Measurements from ENCODE around the gene SLIT3. TPM values are rescaled to one million over a fixed set of nuclear protein-coding genes. Genes with fewer than 3 reads are reported as not detected.

Gene SLIT3
- total and polyA plus RNA-seq, 2 experiments from 2014 or later: 0.59 to 0.71 TPM

DNA sequence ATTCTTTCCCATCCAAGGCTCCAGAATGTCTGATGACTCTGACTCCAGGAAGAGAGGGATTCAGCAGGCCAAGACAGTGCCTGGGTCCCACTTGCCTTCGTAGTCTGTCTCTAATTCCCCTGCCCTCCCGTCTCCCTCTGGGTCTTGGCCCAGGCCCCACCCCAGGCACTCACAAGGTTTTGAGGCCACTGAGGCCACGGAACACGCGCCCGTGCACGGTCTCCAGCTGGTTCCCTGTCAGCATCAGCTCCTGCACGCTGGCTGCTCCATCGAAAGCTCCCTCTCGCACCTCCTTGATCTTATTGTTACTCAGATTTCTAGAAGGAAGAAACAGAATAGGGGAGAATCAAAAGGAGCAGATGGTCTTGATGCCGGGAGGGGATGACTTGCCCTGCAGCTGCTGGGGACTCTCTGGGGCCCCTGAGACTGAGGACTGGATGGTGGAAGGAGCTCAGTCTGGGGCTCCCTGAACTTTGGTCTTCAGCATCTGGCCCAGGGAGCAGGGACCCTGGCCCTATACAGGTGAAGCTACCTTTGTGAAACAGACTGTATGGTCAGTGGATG is 547.2 kb downstream of the SLIT3 start:
- Mint-ChIP-seq H3K36me3 (ENCODE audit: low read depth) (no peaks in the 10 kb centered on the region), H3K4me1 (peaks cover 17% of the 10 kb centered on the region), H3K27ac (no peak overlapping the region), H3K4me3 (no peak overlapping the region), H3K27me3 (ENCODE audit: insufficient read depth, low read depth, poor library complexity) (peaks cover 8% of the 10 kb centered on the region), H3K9me3 (no peaks in the 10 kb centered on the region)
- H3K9me2 ChIP-seq (ENCODE audit: insufficient read depth): no peaks in the 10 kb centered on the region
- no peak overlapping the region for H3K27ac ChIP-seq (ENCODE audit: low read depth)
- H2AFZ ChIP-seq: no peak overlapping the region
- H3K79me2 ChIP-seq (replicated peaks; ENCODE audit: insufficient read depth): no peaks in the 10 kb centered on the region
- H3K36me3 ChIP-seq (ENCODE audit: insufficient read depth): no peaks in the 10 kb centered on the region
- no peak overlapping the region for H3K4me3 ChIP-seq
- no peaks in the 10 kb centered on the region for H3F3A ChIP-seq (replicated peaks; ENCODE audit: low read depth)
- TF ChIP-seq JUNB (IDR thresholded peaks at IDR 0.05; ENCODE audit: unreplicated experiment) (no peak), ZNF331 (CRISPR knock-in tag; IDR thresholded peaks at IDR 0.05; ENCODE audit: low read depth) (no peak), EZH2phosphoT487 (IDR thresholded peaks at IDR 0.05; ENCODE audit: unreplicated experiment) (no peak), STAT1 (IDR thresholded peaks at IDR 0.05; ENCODE audit: unreplicated experiment) (no peak), EZH2 (IDR thresholded peaks at IDR 0.05; ENCODE audit: low read depth, unreplicated experiment) (no peak), ZNF114 (CRISPR knock-in tag; IDR thresholded peaks at IDR 0.05) (no peak), CREB1 (CRISPR knock-in tag; IDR thresholded peaks at IDR 0.05; ENCODE audit: low read depth) (no peak), POLR2AphosphoS5 (IDR thresholded peaks at IDR 0.05; ENCODE audit: low read depth) (no peak), NANOG (IDR thresholded peaks at IDR 0.05; ENCODE audit: borderline replicate concordance) (no peak)
- TF ChIP-seq, protein P1, sequence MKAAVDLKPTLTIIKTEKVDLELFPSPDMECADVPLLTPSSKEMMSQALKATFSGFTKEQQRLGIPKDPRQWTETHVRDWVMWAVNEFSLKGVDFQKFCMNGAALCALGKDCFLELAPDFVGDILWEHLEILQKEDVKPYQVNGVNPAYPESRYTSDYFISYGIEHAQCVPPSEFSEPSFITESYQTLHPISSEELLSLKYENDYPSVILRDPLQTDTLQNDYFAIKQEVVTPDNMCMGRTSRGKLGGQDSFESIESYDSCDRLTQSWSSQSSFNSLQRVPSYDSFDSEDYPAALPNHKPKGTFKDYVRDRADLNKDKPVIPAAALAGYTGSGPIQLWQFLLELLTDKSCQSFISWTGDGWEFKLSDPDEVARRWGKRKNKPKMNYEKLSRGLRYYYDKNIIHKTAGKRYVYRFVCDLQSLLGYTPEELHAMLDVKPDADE (IDR thresholded peaks at IDR 0.05): no peak
- TF ChIP-seq, protein P2, sequence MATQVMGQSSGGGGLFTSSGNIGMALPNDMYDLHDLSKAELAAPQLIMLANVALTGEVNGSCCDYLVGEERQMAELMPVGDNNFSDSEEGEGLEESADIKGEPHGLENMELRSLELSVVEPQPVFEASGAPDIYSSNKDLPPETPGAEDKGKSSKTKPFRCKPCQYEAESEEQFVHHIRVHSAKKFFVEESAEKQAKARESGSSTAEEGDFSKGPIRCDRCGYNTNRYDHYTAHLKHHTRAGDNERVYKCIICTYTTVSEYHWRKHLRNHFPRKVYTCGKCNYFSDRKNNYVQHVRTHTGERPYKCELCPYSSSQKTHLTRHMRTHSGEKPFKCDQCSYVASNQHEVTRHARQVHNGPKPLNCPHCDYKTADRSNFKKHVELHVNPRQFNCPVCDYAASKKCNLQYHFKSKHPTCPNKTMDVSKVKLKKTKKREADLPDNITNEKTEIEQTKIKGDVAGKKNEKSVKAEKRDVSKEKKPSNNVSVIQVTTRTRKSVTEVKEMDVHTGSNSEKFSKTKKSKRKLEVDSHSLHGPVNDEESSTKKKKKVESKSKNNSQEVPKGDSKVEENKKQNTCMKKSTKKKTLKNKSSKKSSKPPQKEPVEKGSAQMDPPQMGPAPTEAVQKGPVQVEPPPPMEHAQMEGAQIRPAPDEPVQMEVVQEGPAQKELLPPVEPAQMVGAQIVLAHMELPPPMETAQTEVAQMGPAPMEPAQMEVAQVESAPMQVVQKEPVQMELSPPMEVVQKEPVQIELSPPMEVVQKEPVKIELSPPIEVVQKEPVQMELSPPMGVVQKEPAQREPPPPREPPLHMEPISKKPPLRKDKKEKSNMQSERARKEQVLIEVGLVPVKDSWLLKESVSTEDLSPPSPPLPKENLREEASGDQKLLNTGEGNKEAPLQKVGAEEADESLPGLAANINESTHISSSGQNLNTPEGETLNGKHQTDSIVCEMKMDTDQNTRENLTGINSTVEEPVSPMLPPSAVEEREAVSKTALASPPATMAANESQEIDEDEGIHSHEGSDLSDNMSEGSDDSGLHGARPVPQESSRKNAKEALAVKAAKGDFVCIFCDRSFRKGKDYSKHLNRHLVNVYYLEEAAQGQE (IDR thresholded peaks at IDR 0.05; ENCODE audit: unreplicated experiment): no peak
- TF ChIP-seq, protein P3, sequence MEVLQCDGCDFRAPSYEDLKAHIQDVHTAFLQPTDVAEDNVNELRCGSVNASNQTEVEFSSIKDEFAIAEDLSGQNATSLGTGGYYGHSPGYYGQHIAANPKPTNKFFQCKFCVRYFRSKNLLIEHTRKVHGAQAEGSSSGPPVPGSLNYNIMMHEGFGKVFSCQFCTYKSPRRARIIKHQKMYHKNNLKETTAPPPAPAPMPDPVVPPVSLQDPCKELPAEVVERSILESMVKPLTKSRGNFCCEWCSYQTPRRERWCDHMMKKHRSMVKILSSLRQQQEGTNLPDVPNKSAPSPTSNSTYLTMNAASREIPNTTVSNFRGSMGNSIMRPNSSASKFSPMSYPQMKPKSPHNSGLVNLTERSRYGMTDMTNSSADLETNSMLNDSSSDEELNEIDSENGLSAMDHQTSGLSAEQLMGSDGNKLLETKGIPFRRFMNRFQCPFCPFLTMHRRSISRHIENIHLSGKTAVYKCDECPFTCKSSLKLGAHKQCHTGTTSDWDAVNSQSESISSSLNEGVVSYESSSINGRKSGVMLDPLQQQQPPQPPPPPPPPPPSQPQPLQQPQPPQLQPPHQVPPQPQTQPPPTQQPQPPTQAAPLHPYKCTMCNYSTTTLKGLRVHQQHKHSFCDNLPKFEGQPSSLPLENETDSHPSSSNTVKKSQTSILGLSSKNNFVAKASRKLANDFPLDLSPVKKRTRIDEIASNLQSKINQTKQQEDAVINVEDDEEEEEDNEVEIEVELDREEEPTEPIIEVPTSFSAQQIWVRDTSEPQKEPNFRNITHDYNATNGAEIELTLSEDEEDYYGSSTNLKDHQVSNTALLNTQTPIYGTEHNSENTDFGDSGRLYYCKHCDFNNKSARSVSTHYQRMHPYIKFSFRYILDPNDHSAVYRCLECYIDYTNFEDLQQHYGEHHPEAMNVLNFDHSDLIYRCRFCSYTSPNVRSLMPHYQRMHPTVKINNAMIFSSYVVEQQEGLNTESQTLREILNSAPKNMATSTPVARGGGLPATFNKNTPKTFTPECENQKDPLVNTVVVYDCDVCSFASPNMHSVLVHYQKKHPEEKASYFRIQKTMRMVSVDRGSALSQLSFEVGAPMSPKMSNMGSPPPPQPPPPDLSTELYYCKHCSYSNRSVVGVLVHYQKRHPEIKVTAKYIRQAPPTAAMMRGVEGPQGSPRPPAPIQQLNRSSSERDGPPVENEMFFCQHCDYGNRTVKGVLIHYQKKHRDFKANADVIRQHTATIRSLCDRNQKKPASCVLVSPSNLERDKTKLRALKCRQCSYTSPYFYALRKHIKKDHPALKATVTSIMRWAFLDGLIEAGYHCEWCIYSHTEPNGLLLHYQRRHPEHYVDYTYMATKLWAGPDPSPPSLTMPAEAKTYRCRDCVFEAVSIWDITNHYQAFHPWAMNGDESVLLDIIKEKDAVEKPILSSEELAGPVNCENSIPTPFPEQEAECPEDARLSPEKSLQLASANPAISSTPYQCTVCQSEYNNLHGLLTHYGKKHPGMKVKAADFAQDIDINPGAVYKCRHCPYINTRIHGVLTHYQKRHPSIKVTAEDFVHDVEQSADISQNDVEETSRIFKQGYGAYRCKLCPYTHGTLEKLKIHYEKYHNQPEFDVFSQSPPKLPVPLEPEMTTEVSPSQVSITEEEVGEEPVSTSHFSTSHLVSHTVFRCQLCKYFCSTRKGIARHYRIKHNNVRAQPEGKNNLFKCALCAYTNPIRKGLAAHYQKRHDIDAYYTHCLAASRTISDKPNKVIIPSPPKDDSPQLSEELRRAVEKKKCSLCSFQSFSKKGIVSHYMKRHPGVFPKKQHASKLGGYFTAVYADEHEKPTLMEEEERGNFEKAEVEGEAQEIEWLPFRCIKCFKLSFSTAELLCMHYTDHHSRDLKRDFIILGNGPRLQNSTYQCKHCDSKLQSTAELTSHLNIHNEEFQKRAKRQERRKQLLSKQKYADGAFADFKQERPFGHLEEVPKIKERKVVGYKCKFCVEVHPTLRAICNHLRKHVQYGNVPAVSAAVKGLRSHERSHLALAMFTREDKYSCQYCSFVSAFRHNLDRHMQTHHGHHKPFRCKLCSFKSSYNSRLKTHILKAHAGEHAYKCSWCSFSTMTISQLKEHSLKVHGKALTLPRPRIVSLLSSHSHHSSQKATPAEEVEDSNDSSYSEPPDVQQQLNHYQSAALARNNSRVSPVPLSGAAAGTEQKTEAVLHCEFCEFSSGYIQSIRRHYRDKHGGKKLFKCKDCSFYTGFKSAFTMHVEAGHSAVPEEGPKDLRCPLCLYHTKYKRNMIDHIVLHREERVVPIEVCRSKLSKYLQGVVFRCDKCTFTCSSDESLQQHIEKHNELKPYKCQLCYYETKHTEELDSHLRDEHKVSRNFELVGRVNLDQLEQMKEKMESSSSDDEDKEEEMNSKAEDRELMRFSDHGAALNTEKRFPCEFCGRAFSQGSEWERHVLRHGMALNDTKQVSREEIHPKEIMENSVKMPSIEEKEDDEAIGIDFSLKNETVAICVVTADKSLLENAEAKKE (CRISPR knock-in tag; IDR thresholded peaks at IDR 0.05): no peak
- TF ChIP-seq, protein P4, sequence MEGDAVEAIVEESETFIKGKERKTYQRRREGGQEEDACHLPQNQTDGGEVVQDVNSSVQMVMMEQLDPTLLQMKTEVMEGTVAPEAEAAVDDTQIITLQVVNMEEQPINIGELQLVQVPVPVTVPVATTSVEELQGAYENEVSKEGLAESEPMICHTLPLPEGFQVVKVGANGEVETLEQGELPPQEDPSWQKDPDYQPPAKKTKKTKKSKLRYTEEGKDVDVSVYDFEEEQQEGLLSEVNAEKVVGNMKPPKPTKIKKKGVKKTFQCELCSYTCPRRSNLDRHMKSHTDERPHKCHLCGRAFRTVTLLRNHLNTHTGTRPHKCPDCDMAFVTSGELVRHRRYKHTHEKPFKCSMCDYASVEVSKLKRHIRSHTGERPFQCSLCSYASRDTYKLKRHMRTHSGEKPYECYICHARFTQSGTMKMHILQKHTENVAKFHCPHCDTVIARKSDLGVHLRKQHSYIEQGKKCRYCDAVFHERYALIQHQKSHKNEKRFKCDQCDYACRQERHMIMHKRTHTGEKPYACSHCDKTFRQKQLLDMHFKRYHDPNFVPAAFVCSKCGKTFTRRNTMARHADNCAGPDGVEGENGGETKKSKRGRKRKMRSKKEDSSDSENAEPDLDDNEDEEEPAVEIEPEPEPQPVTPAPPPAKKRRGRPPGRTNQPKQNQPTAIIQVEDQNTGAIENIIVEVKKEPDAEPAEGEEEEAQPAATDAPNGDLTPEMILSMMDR (conservative IDR thresholded peaks at IDR 0.05; ENCODE audit: low read depth in 2 of 2): no peak
- no peaks in the 10 kb centered on the region for H4K20me1 ChIP-seq (replicated peaks; ENCODE audit: insufficient read depth)
- no peaks in the 10 kb centered on the region for H3K27me3 ChIP-seq (ENCODE audit: insufficient read depth)
- H3K4me2 ChIP-seq: no peak overlapping the region
- no peak for DNase-seq (ENCODE audit: low spot score)
- no peak for ATAC-seq
- peaks cover 13% of the 10 kb centered on the region for H3K4me1 ChIP-seq (ENCODE audit: insufficient read depth)

All from GM23338 (cell line).